ENCODE measurements around the gene SFXN4.

DNA sequence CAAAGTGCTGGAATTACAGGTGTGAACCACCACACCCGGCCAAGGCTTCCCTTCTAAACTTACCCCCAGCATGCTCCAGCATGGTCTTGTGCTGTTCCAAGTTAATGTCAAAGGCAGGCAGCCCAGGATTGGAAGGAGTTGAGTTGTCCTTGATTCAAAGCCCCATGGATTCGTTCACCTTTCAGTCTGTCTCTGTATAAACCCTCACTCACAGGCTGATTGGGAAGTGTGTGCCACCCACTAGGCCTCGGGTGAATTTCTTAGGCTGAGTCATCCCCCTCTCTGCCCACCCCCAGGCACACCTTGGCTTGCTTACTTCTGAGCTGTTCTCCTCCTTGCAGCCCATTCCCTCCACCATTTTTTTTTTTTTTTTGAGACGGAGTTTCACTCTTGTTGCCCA is 26.4 kb upstream of the SFXN4 start:
- TF ChIP-seq POLR2A (IDR thresholded peaks at IDR 0.05; ENCODE audit: low read depth, low read length) (no peak), POLR2AphosphoS5 (IDR thresholded peaks at IDR 0.05; ENCODE audit: low read depth, low read length) (no peak)

All from GM12891 (cell line).